ENCODE measurements around the gene INSC.

The INSC gene

GRCh38 chr11:15289723-15290122 is 175.0 kb downstream of the INSC start:
- Mint-ChIP-seq H3K4me1 (no peaks in the 10 kb centered on the region), H3K4me3 (no peak overlapping the region), H3K9me3 (no peaks in the 10 kb centered on the region), H3K27me3 (peaks cover 10% of the 10 kb centered on the region), H3K27ac (no peak overlapping the region)
- ATAC-seq (no peak), DNase-seq (no peak)

- DNase-seq: no peak
- no peak for ATAC-seq
- H3K9me3 Mint-ChIP-seq: no peaks in the 10 kb centered on the region
- H3K4me3 Mint-ChIP-seq: no peak overlapping the region
- H3K27ac Mint-ChIP-seq: no peak overlapping the region
- H3K27me3 Mint-ChIP-seq: peaks cover 10% of the 10 kb centered on the region
- H3K4me1 Mint-ChIP-seq: no peaks in the 10 kb centered on the region
Measured at GRCh38 chr11:15291885-15292284, 177.2 kb downstream of the INSC start.

GRCh38 chr11:15293975-15294620 is 179.4 kb downstream of the INSC start:
- Mint-ChIP-seq H3K27me3 (peaks cover 10% of the 10 kb centered on the region), H3K9me3 (no peaks in the 10 kb centered on the region), H3K4me1 (no peaks in the 10 kb centered on the region), H3K4me3 (no peak overlapping the region), H3K27ac (no peak overlapping the region)
- ATAC-seq: no peak
- DNase-seq: no peak

- Mint-ChIP-seq H3K27me3 (peaks cover 9% of the 10 kb centered on the region), H3K4me3 (no peak overlapping the region), H3K9me3 (no peaks in the 10 kb centered on the region), H3K27ac (no peak overlapping the region), H3K4me1 (no peaks in the 10 kb centered on the region)
- ATAC-seq (no peak), DNase-seq (no peak)
Measured at GRCh38 chr11:15295695-15296094, 181.0 kb downstream of the INSC start.
